Endometrial microvascular endothelial cells (primary cell): Measurements from ENCODE around the gene PRKN. TPM values are rescaled to one million over a fixed set of nuclear protein-coding genes. Genes with fewer than 3 reads are reported as not detected.

Source experiments
- in situ Hi-C: cut with HindIII; loops from 2 replicates; pipeline ENCODE4 v1.10.0; 2017; ENCODE audit warnings: low sequenced_read_pairs, low pct_unique_long_range_greater_than_20kb; ENCODE audit errors: inconsistent ontology term
- total RNA-seq: library from RNA; depleted of rRNA; stranded (reverse); fragments of >200 nt; gene quantifications from one replicate; pipeline ENCODE4 v1.2.3, GENCODE V29; 2015; ENCODE audit errors: inconsistent ontology term

The PRKN gene
- total RNA-seq, 1 donor from 2014 or later, result not detected

DNA sequence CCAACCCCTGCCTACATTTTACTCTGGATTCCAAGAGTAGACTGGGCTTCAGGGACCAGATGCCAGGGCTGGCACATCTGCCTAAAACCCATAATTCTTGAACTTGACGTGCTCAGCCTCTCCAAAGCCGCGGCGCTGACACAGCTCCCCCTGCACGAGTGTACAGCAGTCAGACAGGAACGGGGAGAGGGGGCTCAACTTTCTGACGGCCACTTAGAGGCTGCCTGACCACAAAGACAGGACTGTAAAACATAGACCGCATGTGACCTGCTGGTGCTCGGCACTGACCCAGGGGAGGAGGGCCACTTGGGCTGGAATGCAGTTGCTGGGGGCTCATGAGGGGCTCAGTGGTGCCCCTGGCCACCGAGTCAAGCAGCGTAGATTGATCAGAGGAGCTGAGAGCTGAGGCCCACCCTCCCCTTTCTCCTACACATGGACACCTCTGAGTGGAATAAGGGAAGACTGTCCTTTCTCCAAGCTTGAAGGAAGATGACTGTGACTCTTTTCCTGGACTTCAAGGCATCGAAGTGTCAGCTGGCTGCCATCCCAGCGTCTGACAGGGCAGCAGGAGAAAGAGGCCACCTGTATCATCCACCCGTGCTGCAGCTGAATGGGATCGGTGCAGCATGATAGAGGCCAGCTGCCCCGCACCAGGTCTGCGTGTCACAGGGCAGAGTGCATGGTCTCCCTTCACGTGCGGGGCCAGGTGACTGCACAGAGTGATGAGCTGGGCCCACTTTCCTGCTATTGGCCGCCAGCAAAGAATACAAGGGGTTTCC lies 1282.4 kb downstream of the PRKN start:
- in situ Hi-C loops, result no loop called here

DNA sequence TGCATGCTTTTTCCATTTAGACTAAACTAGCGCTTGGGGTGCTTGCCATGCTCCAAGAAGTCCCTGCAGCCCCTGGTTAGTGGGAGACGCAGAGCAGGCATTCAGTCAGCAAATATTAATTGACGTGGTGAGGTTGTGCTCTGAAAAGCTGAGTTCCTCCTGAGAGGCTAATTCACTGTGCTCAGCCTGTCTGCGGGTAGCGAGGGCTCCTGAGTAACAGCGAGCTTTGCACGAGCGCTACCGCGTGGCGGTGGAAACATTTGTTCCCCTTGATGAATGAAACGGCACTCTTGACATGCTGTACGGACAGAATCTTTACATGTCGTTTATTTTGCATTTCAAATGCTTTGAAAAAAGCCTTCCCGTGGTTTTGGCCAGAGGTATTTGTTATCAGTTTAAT lies 1283.1 kb downstream of the PRKN start:
- in situ Hi-C loops, result no loop called here

DNA sequence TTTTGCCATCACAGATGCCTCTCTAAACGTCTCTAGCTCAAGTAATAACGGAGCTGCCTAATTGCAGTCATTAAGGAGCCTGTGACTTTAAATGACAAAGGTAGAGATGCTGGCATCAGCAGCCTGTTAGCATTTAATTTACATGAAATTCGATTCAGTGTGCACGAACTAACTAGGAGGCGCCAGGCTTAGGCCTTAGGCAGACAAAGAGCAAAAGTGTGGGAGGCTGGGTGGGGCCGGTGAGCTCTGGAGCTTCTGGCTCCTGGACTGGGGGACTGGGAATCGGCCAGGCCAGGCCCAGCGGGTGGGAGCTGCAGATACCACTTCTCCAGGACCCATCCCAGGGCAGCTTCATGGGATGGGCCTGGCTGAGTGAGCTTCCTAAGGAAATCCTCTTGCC lies 1283.7 kb downstream of the PRKN start:
- in situ Hi-C loops, result no loop called here

DNA sequence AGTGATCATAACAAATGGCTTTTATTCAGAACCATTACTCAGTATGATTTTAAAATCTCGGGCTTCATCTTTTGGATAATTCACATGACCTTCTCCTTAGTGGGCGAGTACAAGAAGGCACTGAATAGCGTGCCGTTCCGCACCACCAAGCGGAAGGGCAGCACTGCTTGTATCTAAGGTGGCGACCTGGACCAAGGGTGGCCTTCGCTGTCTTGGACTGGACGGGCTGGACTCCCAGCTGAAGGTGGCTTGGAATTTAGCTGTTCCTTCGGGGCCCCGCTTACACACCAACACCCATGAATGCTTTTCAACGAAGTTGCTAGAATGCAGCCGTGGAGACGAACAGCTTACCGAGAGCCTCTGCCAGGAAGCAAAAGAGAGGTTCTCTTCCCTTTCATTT lies 1285.1 kb downstream of the PRKN start:
- in situ Hi-C loops, result no loop called here

DNA sequence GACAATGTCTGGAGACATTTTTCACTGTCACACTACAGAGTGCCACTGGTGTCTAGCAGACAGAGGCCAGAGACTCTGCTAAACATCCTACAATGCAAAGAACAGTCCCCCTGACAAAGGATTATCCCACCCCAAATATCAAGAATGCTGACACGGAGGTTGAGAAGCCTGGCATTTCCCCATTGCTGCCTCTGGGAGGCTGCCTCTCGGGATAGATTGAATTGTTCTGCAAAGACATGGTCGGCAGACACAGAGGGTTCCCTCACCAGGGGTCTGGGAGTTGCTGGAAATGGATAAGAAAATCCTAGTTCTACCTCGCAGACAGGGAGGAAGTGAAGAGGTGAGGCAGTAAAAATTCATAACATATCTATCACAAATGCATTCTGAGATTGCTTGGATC lies 1287.3 kb downstream of the PRKN start:
- in situ Hi-C loops, result no loop called here

DNA sequence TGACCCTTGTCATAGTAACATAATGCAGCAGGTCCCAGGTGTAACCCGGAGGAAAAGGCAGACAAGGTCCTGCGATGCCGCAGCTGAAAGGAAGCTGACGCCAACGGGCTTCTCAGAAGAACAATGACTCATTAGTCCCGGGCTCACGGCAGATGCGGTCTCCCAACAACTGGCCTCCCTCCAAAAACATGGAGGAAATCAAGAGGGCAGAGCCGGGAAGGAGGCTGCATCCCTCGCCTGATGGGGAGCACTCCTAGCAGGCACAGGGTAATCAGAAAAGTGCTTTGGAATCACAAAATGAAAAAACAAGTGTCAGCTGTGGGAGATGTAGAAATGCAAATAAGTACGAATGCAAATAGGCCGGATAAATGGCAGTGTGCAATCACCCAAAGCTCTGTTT lies 1288.5 kb downstream of the PRKN start:
- in situ Hi-C loops, result no loop called here

DNA sequence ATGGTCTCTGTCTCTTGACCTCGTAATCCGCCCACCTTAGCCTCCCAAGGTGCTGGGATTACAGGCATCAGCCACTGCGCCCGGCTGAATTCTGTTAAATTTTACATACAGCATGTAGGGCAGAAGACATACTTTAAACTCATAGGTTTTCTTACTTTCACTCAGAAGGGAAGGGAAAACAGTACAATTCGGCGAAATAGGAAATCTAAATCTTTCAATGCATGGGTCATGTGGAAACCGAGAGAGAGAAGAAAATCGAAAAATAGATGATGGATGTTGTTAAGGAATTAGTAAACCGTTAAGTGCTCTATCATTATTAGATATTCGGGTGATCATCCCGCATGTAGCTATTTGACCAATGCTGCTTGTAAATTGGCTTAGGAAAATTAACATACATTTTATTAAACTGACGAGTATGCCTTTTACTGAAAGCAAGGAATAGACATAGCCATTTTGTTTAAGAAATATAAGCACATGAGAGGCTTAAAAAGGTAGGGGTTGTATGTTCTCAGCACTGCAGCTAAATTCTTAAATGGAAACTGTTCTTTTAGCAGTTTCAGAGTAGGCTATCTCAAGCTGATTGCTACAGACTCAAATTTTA lies 1289.0 kb downstream of the PRKN start:
- in situ Hi-C loops, result no loop called here

DNA sequence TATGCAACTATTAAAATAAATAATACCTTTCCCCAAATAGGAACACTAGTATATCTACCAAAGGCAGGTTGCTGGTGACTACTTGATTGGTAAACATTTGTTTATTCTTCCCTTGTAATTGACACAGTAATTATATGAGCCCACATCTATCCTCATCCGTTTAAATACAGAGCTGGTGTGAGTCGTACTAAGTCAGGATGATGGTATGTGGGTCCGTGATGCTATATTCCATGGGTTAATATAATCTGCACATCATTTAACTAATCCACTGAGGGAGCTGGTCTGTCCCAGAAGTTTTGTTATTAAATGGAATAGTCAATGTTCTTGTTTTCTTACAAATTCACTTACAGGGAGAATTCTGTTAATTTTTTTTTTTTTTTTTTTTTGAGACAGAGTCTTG lies 1289.7 kb downstream of the PRKN start:
- in situ Hi-C loops, result no loop called here

DNA sequence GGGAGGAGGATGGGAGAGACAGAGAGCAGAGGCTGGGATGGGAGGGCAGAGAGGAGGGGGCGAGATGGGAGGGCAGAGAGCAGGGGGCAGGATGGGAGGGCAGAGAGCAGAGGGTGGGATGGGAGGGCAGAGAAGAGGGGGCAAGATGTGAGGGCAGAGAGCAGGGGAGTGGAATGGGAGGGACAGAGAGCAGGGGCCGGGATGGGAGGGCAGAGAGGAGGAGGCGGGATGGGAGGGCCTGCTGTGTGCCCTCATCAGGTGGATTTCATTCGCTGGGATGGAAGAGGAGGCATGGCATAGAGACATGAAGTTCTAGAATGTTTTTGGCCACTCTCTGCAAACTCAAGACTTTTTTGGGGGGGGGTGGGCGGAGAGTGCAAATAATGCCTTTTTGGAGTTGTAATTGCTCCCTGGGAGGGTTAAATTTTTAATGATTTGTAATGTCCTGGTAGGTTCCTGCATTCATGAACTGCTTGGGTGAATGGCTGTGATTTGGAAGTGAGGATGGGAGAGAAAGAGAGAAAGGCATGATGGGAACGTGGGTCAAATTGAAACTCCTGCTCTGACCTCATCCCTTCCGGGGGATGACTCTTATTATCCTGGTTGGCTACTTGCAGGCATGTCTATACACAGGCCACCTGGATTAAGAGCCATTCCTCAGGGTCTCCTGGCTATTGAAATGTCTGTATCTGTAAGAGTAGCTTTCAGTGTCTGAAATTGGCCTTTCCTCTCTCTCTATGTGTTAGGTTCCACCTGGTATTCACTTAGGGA lies 1291.3 kb downstream of the PRKN start:
- in situ Hi-C loops, result no loop called here

DNA sequence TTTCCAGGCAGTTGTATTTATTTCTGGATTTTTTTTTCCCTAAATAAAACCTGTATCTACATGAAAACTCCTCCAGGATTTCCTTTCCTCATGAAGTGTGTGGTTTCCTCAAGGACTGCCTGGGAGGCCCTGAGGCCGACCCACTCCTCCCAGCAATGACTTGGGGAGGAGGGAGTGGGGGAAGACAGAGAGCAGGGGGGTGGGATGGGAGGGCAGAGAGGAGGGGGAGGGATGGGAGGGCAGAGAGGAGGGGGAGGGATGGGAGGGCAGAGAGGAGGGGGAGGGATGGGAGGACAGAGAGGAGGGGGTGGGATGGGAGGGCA lies 1291.9 kb downstream of the PRKN start:
- in situ Hi-C loops, result no loop called here

DNA sequence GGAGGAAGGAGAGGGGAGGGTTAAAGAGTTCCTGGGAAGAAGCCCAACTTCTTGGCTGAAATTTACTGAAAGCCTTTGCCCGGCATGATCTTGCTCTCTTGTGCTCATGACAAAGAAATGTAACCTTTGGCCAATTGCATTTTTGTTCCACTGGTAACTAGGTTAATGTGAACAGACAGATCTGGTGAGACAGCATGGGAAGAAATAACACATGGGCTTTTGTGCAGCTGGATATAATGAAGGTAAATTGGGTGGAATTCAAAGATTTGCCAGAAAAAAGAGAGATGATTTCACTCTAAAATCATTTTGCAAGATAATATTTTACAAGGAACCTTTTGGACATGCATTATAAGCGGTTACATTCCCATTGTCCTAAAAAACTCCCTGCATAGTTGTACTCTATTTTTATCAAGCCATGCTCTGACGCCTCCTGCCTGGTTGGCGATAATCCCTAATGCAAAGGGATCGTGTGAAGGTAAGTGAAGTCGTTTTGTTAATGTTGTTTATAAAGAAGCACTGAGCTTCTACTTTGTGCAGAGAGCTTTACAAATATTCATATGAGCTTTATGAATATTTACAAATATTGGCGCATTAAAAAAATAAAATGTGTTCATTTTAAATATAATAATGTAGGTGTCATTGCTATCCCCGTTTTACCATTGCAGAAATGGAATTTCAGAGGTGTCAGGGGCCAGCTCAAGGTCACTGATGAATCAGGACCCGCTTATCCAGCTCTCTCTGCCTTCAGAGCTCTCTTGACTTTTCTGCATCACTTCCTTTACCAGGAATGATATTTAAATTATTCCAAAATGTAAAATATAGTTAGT lies 1292.4 kb downstream of the PRKN start:
- in situ Hi-C loops, result no loop called here

DNA sequence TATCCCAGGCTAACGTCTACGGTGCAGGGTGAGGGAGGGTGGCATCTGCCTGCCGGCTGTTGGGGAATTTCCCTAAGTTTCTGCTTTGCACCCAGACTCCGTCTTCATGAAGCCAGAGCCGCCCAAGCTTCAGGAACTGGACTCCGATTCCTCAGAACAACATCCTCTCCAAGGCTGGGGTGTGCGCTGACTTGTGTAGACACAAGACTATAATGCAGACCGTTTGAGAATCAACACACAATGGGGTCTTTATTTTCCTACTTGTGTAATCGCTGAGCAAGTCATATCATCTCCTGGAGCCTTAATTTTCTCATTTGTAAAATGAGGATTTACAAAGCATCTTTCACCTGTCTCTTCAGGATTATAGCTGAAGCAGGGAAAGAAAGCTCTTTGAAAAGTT lies 1293.2 kb downstream of the PRKN start:
- in situ Hi-C loops, result no loop called here

DNA sequence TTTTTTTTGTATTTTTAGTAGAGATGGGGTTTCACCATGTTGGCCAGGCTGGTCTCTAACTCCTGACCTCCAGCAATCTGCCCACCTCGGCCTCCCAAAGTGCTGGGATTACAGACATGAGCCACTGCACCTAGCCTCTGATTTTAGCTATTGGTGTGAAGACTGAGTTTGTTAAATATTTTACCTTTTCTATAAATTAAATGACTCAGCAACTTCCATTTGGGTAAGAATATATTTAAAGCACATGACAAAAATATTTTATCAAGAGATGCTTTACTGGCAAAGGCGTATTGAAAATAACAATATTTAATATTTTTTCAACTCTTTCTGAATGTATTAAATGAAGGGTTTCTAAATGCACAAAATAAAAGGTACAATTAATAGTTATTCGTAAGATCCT lies 1295.0 kb downstream of the PRKN start:
- in situ Hi-C loops, result no loop called here

DNA sequence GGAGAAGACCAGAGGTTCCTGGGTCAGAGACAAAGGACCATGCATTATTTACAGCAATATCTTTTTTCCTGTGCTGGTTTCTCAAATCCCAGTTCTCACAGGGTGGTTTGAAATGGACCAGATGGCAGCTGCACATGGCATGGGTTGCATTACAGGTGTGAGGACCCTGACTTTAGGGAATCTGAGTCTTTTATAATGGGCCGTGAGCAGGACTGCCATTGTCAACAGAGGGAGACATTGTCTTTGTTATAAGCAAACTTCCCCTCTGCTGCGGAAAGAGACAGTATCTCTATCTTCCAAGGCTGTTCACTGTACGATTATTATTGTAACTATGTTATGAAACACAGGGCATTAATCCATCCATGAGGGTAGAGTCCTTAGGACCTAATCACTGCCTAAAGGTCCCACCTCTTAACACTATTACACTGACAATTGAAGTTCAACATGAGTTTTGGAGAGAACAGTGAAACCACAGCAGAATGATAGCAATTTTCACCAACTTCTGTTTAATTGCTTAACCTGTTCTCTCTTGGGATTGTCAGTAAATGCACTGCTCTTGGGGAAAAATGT lies 1297.6 kb downstream of the PRKN start:
- in situ Hi-C loops, result no loop called here

DNA sequence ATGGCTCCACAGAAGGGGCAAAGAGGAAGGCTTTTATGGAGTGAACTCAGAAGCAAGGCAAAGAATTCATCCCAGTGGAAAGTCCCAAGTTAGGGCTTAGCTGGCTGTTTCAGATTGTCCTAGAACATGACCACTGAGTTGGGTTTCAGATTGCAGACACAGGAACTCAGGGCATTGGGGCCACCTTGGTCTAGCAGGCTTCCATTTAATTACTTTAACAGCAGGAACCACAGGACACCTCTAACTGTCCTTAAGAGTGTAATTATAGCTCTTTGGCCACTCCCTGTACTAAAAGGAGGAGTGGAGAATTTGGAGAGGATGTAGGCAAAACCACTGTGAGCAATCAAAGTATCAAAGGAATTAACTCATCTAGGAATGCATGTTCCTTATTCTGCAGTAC lies 1303.1 kb downstream of the PRKN start:
- in situ Hi-C loops, result no loop called here

DNA sequence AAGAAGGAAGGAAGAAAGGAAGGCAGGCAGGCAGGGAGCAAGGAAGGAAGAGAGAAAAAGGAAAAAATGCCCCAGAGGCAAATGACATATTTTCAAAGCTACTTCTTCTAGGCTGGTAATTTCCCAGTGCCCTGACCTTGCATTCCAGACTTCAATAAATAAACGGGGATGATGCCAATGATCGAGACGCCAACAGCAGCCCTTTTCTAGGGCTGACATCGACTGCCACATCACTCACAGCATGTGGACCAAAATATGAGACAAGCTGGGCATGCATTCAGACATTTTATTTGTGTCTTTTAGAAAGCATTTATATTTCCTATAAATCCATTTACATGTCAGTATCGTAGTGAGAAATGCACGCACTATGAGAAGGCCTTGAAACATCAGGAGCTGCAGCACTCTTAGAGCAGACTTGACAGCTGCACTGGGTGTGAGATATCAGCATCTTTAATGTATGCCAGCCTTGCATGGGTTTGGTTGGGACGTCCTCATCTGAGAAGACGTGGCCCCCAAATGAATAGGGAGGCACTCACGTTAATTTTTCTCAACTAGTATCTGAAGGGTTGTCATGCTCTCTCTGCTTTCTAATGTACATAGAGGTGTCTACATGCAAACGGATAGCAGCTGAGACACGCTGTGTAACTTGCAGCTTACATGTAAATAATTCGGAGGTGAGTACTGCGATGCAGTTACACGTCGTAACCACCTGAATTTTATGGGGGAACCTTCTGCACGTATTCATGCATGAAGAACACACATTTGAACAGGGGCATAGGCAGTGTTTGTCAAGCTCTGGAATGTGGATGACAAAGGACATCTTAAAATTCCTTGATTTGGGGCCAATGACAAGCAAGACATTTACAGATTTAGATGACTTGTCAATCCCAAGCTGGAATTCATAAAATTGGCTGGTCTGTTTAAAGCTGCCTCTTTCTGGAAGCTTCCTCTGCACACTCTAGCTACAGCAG lies 1304.6 kb downstream of the PRKN start:
- in situ Hi-C loops, result no loop called here

DNA sequence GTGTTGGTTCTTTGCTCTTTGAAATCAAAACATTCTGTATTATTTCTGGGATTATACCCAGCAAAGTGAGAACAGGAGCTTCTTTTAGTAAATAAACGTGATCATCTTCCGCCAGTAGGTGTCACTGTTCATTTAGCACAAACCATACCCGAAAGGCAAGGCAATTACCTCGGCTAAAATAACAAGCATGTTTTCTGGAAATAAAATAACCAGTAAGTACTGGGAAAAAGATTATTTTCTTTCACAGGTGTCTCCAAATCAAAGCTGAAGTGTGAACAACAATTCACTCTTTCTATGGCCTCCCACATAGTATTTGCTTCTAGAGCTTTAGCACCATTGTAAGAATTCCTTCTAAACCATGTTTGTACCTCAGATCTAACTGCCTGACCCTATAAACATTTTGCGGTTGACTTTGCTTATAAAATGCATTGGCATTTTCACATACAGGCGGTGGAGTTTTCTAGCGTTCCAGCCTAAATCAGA lies 1309.1 kb downstream of the PRKN start:
- in situ Hi-C loops, result no loop called here
